Colonic mucosa (tissue), 4 donors: ENCODE data around the gene SLC7A1. TPM values are rescaled to one million over a fixed set of nuclear protein-coding genes. Genes with fewer than 3 reads are reported as not detected.

Experiments
- DNase-seq: peaks from one replicate; pipeline ENCODE4 v3.0.0-alpha.2; 2020
- H3K27ac ChIP-seq: fragments of 200-600 bp; one replicate; pipeline ENCODE4 v1.8.0; 2021
- H3K27me3 ChIP-seq: fragments of 200-600 bp; one replicate; pipeline ENCODE4 v1.8.0; 2021
- H3K36me3 ChIP-seq: fragments of 200-600 bp; one replicate; pipeline ENCODE4 v1.8.0; 2021
- H3K4me1 ChIP-seq: fragments of 200-600 bp; one replicate; pipeline ENCODE4 v1.8.0; 2021; ENCODE audit warnings: mild to moderate bottlenecking
- H3K4me3 ChIP-seq: fragments of 200-600 bp; one replicate; pipeline ENCODE4 v1.8.0; 2021
- H3K9ac ChIP-seq, 2 donors: one replicate each; pipeline ENCODE4 v1.7.0; 2013; ENCODE audit warnings: control low read depth in 2 of 2, low read depth in 2 of 2, low read length in 2 of 2
- H3K9me3 ChIP-seq: fragments of 200-600 bp; one replicate; pipeline ENCODE4 v1.8.0; 2021
- CTCF ChIP-seq: fragments of 200-600 bp; IDR thresholded peaks from one replicate; pipeline ENCODE4 v1.8.0; 2022; ENCODE audit warnings: antibody characterized with exemption, mild to moderate bottlenecking
- intact Hi-C: fragments of 100-400 bp; cut with DNase I; formaldehyde crosslinking; loops from one replicate; pipeline ENCODE4 v1.14.1; 2022
- total RNA-seq, 2 donors: library from RNA; stranded (reverse); fragmentation: NEBNext Ultra II Directional in 1 of 2; extraction: Animal tissue kit (Norgen Biotek cat#: 25700) in 1 of 2; gene quantifications; one replicate each; pipeline ENCODE4 v1.2.1, GENCODE V29; 2021
- donor health status: healthy.
- donor health status: DM: no; HTN: no; CAD: no.
- donor health status: DM: no; HTN: no; CAD: no.

SLC7A1 gene
- total RNA-seq, 2 donors from 2014 or later = 52.4 to 62.8 TPM

- H3K9me3 ChIP-seq = no peaks in the 10 kb centered on the region
- H3K4me3 ChIP-seq = no peak overlapping the region
- no peak for TF ChIP-seq CTCF
- DNase-seq = peak; percentile 67
- intact Hi-C loops = no loop called here
- no peak overlapping the region for H3K9ac ChIP-seq
- H3K27me3 ChIP-seq = no peaks in the 10 kb centered on the region
- no peaks in the 10 kb centered on the region for H3K36me3 ChIP-seq
- peak overlapping the region; percentile 57 for H3K27ac ChIP-seq
- peaks cover 8% of the 10 kb centered on the region for H3K4me1 ChIP-seq
Observed at GRCh38 chr13:29583073-29583785, 12.3 kb downstream of the SLC7A1 start.

GRCh38 chr13:29582171-29582570 lies 13.3 kb downstream of the SLC7A1 start:
- Histone ChIP-seq H3K27me3 (no peaks in the 10 kb centered on the region), H3K27ac (peak overlapping the region; percentile 57), H3K9me3 (no peaks in the 10 kb centered on the region), H3K36me3 (no peaks in the 10 kb centered on the region), H3K4me1 (peaks cover 8% of the 10 kb centered on the region), H3K9ac (peak overlapping the region in 1 of 2 donors; percentile 9), H3K4me3 (no peak overlapping the region)
- intact Hi-C loops = no loop called here
- peak; percentile 85 for DNase-seq
- no peak for TF ChIP-seq CTCF

GRCh38 chr13:29581666-29582065 lies 13.8 kb downstream of the SLC7A1 start:
- Histone ChIP-seq H3K4me3 (no peak overlapping the region), H3K27me3 (no peaks in the 10 kb centered on the region), H3K9me3 (no peaks in the 10 kb centered on the region), H3K9ac (no peak overlapping the region), H3K36me3 (no peaks in the 10 kb centered on the region), H3K27ac (peak overlapping the region; percentile 57), H3K4me1 (peaks cover 8% of the 10 kb centered on the region)
- intact Hi-C loops = no loop called here
- no peak for TF ChIP-seq CTCF
- no peak for DNase-seq

- no peak for DNase-seq
- Histone ChIP-seq H3K27ac (no peak overlapping the region), H3K36me3 (no peaks in the 10 kb centered on the region), H3K4me3 (no peak overlapping the region), H3K9ac (no peak overlapping the region), H3K9me3 (no peaks in the 10 kb centered on the region), H3K4me1 (peaks cover 8% of the 10 kb centered on the region), H3K27me3 (no peaks in the 10 kb centered on the region)
- no peak for TF ChIP-seq CTCF
- intact Hi-C loops = no loop called here
Observed at GRCh38 chr13:29579094-29579493, 16.4 kb downstream of the SLC7A1 start.

- no peaks in the 10 kb centered on the region for H3K27me3 ChIP-seq
- H3K36me3 ChIP-seq = no peaks in the 10 kb centered on the region
- no peak for DNase-seq
- H3K9ac ChIP-seq = no peak overlapping the region
- H3K27ac ChIP-seq = no peak overlapping the region
- no peaks in the 10 kb centered on the region for H3K9me3 ChIP-seq
- intact Hi-C loops = no loop called here
- H3K4me1 ChIP-seq = peaks cover 8% of the 10 kb centered on the region
- no peak overlapping the region for H3K4me3 ChIP-seq
- TF ChIP-seq CTCF = no peak
Observed at GRCh38 chr13:29578300-29579085, 17.0 kb downstream of the SLC7A1 start.
